CD4-positive, alpha-beta T cell (primary cell): ENCODE data around the gene TMED7. TPM values are rescaled to one million over a fixed set of nuclear protein-coding genes. Genes with fewer than 3 reads are reported as not detected.

Source experiments
- ATAC-seq: fragments of 200-7000 bp; cut with Tn5 transposase; one replicate; pipeline ENCODE4 v1.10.0; 2022; ENCODE audit warnings: mild to moderate bottlenecking; ENCODE audit not compliant: poor library complexity
- CTCF ChIA-PET: fragments of 350-600 bp; sonication (Branson Sonifier 250); formaldehyde crosslinking; loops from one replicate; lab custom pipeline; 2021; ENCODE audit warnings: antibody characterized with exemption, inconsistent platforms; lab: Charles Lee
- POLR2A ChIA-PET: fragments of 350-600 bp; sonication (Branson Sonifier 250); formaldehyde crosslinking; loops from one replicate; lab custom pipeline; 2021; ENCODE audit warnings: antibody characterized with exemption, inconsistent platforms; lab: Charles Lee
- DNase-seq, 14 experiments: peaks; one replicate each; pipeline ENCODE4 v3.0.0-alpha.2; 2013 to 2020; ENCODE audit warnings: mixed read lengths in 2 of 14
- H3K27ac ChIP-seq, 2 donors: one replicate each; pipeline versions ENCODE4 v1.5.1 to v1.7.0; 2013; ENCODE audit warnings: low read length in 2 of 2, low read depth in 1 of 2, mild to moderate bottlenecking in 1 of 2
- H3K27me3 ChIP-seq, 2 experiments: 1 replicate in 1 of 2; 2 replicates in 1 of 2; pipeline versions ENCODE4 v1.6.1 to v1.7.0; 2013; ENCODE audit warnings: low read length in 2 of 2, control low read depth in 1 of 2, mild to moderate bottlenecking in 1 of 2, moderate library complexity in 1 of 2; ENCODE audit not compliant: insufficient read depth in 2 of 2, control insufficient read depth in 1 of 2
- H3K36me3 ChIP-seq: one replicate; pipeline ENCODE4 v1.6.1; 2013; ENCODE audit warnings: low read length, control low read depth; ENCODE audit not compliant: insufficient read depth
- H3K4me1 ChIP-seq: one replicate; pipeline ENCODE4 v1.6.1; 2013; ENCODE audit warnings: low read length, control low read depth; ENCODE audit not compliant: insufficient read depth
- H3K4me3 ChIP-seq: one replicate; pipeline ENCODE4 v1.5.1; 2013; ENCODE audit warnings: mild to moderate bottlenecking, low read length, moderate library complexity
- H3K9me3 ChIP-seq, 2 experiments: 1 replicate in 1 of 2; 2 replicates in 1 of 2; pipeline versions ENCODE4 v1.6.1 to v1.7.0; 2013; ENCODE audit warnings: low read length in 2 of 2, mild to moderate bottlenecking in 2 of 2, control low read depth in 1 of 2, moderate library complexity in 1 of 2; ENCODE audit not compliant: control insufficient read depth in 1 of 2, insufficient read depth in 1 of 2
- H3K27ac Mint-ChIP-seq: one replicate; pipeline ENCODE4 v1.8.0; 2020; ENCODE audit warnings: mixed read lengths
- H3K27me3 Mint-ChIP-seq: one replicate; pipeline ENCODE4 v1.8.0; 2021; ENCODE audit warnings: mixed read lengths
- H3K36me3 Mint-ChIP-seq: one replicate; pipeline ENCODE4 v1.8.0; 2021; ENCODE audit warnings: low read depth, mixed read lengths
- H3K4me1 Mint-ChIP-seq: one replicate; pipeline ENCODE4 v1.8.0; 2021; ENCODE audit warnings: low read depth, mixed read lengths
- H3K4me3 Mint-ChIP-seq: one replicate; pipeline ENCODE4 v1.8.0; 2020; ENCODE audit warnings: mild to moderate bottlenecking, mixed read lengths
- H3K9me3 Mint-ChIP-seq: one replicate; pipeline ENCODE4 v1.8.0; 2020; ENCODE audit warnings: mixed read lengths
- CTCF ChIP-seq: fragments of 200-600 bp; IDR thresholded peaks from one replicate; pipeline ENCODE4 v1.8.0; 2022; ENCODE audit warnings: antibody characterized with exemption, mild to moderate bottlenecking
- intact Hi-C, 2 experiments: fragments of 100-400 bp; cut with DNase I in 1 of 2; cut with micrococcal nuclease in 1 of 2; formaldehyde crosslinking; loops; one replicate each; pipeline versions ENCODE4 v1.15.1 to v1.9.0; 2023 to 2025; cut with DNase I, micrococcal nuclease
- total RNA-seq, 174 experiments: library from RNA in 2 of 174; stranded (reverse) in 2 of 174; gene quantifications; one replicate each; pipeline ENCODE4 v1.2.3 and lab custom pipeline; 2021 to 2026

The TMED7 gene
- total RNA-seq, 2 experiments from 2014 or later = 50.4 to 56.7 TPM

DNA sequence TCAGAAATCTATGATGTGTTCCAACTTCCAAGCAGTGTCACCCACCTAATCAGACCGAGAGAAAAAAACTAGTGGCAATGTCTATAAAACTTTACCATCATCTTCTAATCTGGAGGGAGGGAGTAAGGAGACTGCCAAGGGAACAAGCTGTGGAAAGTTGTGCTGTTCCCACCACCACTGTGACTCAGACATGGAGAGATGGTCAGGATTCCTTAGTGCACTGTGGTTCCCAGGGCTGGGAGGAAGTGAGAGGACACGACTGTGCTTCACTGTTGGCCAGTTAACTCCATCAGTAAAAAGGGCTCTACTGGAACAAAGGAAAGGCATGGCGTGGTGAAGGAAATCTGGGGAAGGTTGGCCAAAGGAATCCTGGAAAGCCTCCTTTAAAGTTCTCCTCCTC is 42.4 kb downstream of the TMED7 start:
- ATAC-seq = no peak
- Mint-ChIP-seq H3K9me3 (no peaks in the 10 kb centered on the region), H3K27ac (no peak overlapping the region), H3K36me3 (no peaks in the 10 kb centered on the region), H3K4me3 (no peak overlapping the region), H3K4me1 (no peaks in the 10 kb centered on the region), H3K27me3 (no peaks in the 10 kb centered on the region)
- ChIA-PET CTCF (interaction anchor here (1.1 kb wide), 1 partner anchor 9 kb away, joined by 3 read pairs; no protein-coding TSS in a partner anchor), POLR2A (no interaction called here)
- TF ChIP-seq CTCF = no peak
- H3K9me3 ChIP-seq = no peaks in the 10 kb centered on the region
- H3K4me3 ChIP-seq = no peak overlapping the region
- H3K36me3 ChIP-seq = no peaks in the 10 kb centered on the region
- intact Hi-C loops = no loop called here
- no peak overlapping the region for H3K27ac ChIP-seq
- DNase-seq = no peak
- no peaks in the 10 kb centered on the region for H3K4me1 ChIP-seq
- no peaks in the 10 kb centered on the region for H3K27me3 ChIP-seq

DNA sequence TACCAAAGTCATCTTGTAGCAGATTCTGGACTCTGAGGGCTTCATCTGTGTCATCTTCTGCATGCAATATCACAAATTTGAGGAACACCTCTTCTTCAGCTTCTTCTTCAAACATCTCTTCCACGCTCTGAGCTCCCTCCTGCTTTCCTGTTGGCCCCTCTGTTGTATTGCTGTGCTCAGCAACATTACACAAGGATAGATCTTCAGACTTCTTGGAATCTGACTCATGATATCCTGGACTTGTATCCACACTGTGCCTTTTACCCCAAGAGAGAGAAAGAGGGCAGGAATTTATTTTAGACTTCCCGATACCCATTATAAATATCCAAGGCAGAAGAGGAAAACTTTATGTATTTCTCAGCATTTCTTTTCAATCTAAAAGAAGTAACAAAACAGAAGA is 44.9 kb downstream of the TMED7 start:
- ChIA-PET POLR2A (no interaction called here), CTCF (no interaction called here)
- Histone ChIP-seq H3K4me3 (no peak overlapping the region), H3K4me1 (no peaks in the 10 kb centered on the region), H3K36me3 (no peaks in the 10 kb centered on the region), H3K9me3 (no peaks in the 10 kb centered on the region), H3K27me3 (no peaks in the 10 kb centered on the region), H3K27ac (no peak overlapping the region)
- no peak for TF ChIP-seq CTCF
- Mint-ChIP-seq H3K27ac (no peak overlapping the region), H3K36me3 (no peaks in the 10 kb centered on the region), H3K27me3 (no peaks in the 10 kb centered on the region), H3K9me3 (no peaks in the 10 kb centered on the region), H3K4me1 (no peaks in the 10 kb centered on the region), H3K4me3 (no peak overlapping the region)
- intact Hi-C loops = no loop called here
- no peak for ATAC-seq
- no peak for DNase-seq

DNA sequence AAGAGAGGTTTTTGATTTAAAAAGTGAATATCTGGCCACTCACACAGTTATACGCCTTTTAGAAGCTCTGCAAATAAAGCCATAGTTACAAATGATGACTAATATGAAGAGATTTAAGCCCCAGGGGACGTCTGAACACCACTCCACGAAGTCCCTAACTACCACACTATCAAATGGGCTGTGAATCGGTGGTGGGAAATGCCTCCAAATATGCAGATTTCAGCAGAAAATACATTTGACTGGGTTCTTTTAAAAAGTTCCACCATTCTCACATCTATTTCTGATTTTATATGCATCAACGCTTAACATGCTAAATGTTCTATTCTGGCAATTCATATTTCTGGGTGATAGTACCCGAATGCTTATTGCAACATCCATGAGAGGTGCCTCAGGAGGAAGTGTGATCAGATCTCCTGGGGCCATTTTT is 46.1 kb downstream of the TMED7 start:
- Mint-ChIP-seq H3K4me1 (no peaks in the 10 kb centered on the region), H3K9me3 (no peaks in the 10 kb centered on the region), H3K36me3 (no peaks in the 10 kb centered on the region), H3K27me3 (no peaks in the 10 kb centered on the region), H3K4me3 (no peak overlapping the region), H3K27ac (no peak overlapping the region)
- ChIA-PET CTCF (no interaction called here), POLR2A (no interaction called here)
- no peak for TF ChIP-seq CTCF
- ATAC-seq = no peak
- no peak overlapping the region for H3K27ac ChIP-seq
- H3K27me3 ChIP-seq = no peaks in the 10 kb centered on the region
- no peaks in the 10 kb centered on the region for H3K9me3 ChIP-seq
- intact Hi-C loops = no loop called here
- H3K4me1 ChIP-seq = no peaks in the 10 kb centered on the region
- no peaks in the 10 kb centered on the region for H3K36me3 ChIP-seq
- H3K4me3 ChIP-seq = no peak overlapping the region
- no peak for DNase-seq
